Measurements from ENCODE around the gene SEMA3F.

Gene SEMA3F

DNA sequence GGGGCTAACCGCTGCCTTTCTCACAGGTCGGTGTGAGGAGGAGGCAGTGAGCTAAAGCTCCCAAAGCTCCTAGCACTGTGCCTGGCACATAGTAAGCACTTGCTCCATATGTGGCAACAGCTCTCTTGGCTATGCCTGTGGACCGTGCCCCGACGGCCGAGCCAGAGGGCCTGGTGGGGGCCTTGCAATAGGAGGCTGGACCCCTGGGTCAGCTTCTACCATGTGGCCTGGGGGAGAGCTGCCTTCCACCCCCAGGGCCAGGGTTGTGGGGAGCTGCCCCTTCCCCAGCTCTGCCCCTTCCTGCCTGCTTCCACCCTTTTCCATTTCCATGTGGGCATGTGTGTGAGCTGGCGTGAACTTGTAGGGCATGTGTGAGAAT, 19.4 kb downstream of the SEMA3F start:
- no peaks in the 10 kb centered on the region for H3K27me3 ChIP-seq (ENCODE audit: low read depth, low read length)
- H3K4me3 ChIP-seq (ENCODE audit: low read depth in 1 of 2, low read length in 2 of 2): no peak overlapping the region
- no peaks in the 10 kb centered on the region for H3K9me3 ChIP-seq (ENCODE audit: control insufficient read depth in 1 of 2, low read length in 2 of 2)
- no peak overlapping the region for H3K27ac ChIP-seq (ENCODE audit: low read length)
- no peaks in the 10 kb centered on the region for H3K4me1 ChIP-seq (ENCODE audit: control insufficient read depth in 1 of 2, insufficient read depth in 2 of 2, low read length in 2 of 2)
- no peaks in the 10 kb centered on the region for H3K36me3 ChIP-seq (ENCODE audit: control insufficient read depth in 1 of 2, insufficient read depth in 2 of 2, low read length in 2 of 2)

DNA sequence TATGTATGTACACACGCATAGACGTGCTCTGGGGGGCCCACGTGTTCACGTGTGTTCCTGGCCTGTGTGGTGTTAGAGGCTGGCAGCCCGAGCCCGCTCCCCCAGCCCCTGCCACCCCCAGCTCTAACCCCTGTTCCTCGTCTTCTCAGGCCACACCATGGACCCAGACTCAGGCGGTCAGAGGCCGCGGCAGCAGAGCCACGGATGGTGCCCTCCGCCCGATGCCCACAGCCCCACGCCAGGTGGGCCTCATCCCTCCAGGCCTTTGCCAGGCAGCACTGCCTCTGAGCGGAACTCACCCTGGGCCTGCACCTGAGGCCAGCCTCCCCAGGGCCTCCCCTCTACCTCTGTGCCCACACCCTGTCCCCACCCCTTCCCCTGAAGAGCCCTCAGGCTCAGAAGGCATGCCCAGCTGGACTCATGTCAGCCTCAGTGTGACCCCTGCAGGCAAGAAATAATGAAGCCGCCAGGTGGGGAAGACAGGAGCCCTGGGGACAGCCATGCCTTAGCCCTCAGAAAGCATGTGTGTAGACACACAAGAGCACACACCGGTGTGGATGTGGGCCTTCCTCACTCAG, 19.9 kb downstream of the SEMA3F start:
- H3K4me3 ChIP-seq (ENCODE audit: low read depth in 1 of 2, low read length in 2 of 2): no peak overlapping the region
- no peaks in the 10 kb centered on the region for H3K36me3 ChIP-seq (ENCODE audit: control insufficient read depth in 1 of 2, insufficient read depth in 2 of 2, low read length in 2 of 2)
- H3K9me3 ChIP-seq (ENCODE audit: control insufficient read depth in 1 of 2, low read length in 2 of 2): no peaks in the 10 kb centered on the region
- no peak overlapping the region for H3K27ac ChIP-seq (ENCODE audit: low read length)
- no peaks in the 10 kb centered on the region for H3K4me1 ChIP-seq (ENCODE audit: control insufficient read depth in 1 of 2, insufficient read depth in 2 of 2, low read length in 2 of 2)
- H3K27me3 ChIP-seq (ENCODE audit: low read depth, low read length): no peaks in the 10 kb centered on the region

DNA sequence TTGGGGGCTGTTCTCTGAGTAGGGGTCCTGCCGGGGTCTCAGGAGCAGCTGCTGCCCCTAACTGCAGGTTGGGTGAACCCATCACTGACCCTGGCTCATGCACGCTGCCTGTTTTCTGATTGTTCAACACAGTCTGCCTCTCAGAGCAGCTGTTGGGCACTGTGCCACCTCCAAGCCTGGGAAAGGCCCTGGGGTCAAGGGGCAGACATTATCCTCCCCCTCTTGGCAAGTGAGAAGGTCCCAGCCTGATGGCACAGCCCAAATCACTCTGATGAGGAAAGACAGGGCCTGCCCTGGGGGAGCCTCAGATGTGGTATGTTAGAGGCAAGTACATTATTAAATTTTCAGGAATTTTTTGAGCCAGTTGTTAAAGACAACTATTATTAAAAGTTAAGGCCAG, 22.2 kb downstream of the SEMA3F start:
- Histone ChIP-seq H3K27ac (ENCODE audit: low read length) (no peak overlapping the region), H3K4me3 (ENCODE audit: low read depth in 1 of 2, low read length in 2 of 2) (no peak overlapping the region), H3K4me1 (ENCODE audit: control insufficient read depth in 1 of 2, insufficient read depth in 2 of 2, low read length in 2 of 2) (no peaks in the 10 kb centered on the region), H3K27me3 (ENCODE audit: low read depth, low read length) (no peaks in the 10 kb centered on the region), H3K9me3 (ENCODE audit: control insufficient read depth in 1 of 2, low read length in 2 of 2) (no peaks in the 10 kb centered on the region), H3K36me3 (ENCODE audit: control insufficient read depth in 1 of 2, insufficient read depth in 2 of 2, low read length in 2 of 2) (no peaks in the 10 kb centered on the region)

DNA sequence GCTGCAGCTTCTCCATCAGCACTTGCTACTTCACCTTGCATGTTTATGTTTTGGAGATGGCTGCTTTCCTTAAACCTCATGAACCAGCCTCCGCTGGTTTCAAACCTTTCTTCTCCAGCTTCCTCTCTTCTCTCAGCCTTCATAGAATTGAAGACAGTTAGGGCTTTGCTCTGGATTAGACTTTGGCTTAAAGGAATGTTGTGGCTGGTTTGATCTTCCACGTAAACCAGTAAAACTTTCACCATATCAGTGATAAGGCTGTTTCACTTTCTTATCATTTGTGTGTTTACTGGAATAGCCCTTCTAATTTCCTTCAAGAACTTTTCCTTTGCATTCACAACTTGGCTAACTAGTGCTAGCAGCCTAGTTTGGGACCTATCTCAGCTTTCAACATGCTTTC, 24.6 kb downstream of the SEMA3F start:
- no peak overlapping the region for H3K4me3 ChIP-seq (ENCODE audit: low read depth in 1 of 2, low read length in 2 of 2)
- H3K27ac ChIP-seq (ENCODE audit: low read length): no peak overlapping the region
- H3K36me3 ChIP-seq (ENCODE audit: control insufficient read depth in 1 of 2, insufficient read depth in 2 of 2, low read length in 2 of 2): no peaks in the 10 kb centered on the region
- H3K4me1 ChIP-seq (ENCODE audit: control insufficient read depth in 1 of 2, insufficient read depth in 2 of 2, low read length in 2 of 2): no peaks in the 10 kb centered on the region
- H3K9me3 ChIP-seq (ENCODE audit: control insufficient read depth in 1 of 2, low read length in 2 of 2): no peaks in the 10 kb centered on the region
- H3K27me3 ChIP-seq (ENCODE audit: low read depth, low read length): no peaks in the 10 kb centered on the region

DNA sequence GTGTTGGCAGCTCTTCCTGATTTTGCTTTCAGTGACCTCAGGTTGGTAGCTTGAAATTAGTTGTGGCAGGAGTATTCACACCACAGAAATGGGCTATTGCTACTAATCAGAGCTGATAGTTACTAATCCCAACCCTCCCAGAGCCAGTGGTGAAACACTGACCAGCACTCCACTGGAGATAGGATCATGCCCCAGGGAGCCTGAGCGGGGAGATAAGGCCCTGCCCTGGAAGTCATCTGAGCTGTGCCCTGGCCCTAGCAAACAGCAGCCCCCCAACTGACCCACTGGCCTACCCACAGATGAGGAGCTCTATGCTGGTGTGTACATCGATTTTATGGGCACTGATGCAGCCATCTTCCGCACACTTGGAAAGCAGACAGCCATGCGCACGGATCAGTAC, 26.9 kb downstream of the SEMA3F start:
- no peak overlapping the region for H3K27ac ChIP-seq (ENCODE audit: low read length)
- H3K4me3 ChIP-seq (ENCODE audit: low read depth in 1 of 2, low read length in 2 of 2): no peak overlapping the region
- no peaks in the 10 kb centered on the region for H3K9me3 ChIP-seq (ENCODE audit: control insufficient read depth in 1 of 2, low read length in 2 of 2)
- no peaks in the 10 kb centered on the region for H3K27me3 ChIP-seq (ENCODE audit: low read depth, low read length)
- no peaks in the 10 kb centered on the region for H3K4me1 ChIP-seq (ENCODE audit: control insufficient read depth in 1 of 2, insufficient read depth in 2 of 2, low read length in 2 of 2)
- no peaks in the 10 kb centered on the region for H3K36me3 ChIP-seq (ENCODE audit: control insufficient read depth in 1 of 2, insufficient read depth in 2 of 2, low read length in 2 of 2)

DNA sequence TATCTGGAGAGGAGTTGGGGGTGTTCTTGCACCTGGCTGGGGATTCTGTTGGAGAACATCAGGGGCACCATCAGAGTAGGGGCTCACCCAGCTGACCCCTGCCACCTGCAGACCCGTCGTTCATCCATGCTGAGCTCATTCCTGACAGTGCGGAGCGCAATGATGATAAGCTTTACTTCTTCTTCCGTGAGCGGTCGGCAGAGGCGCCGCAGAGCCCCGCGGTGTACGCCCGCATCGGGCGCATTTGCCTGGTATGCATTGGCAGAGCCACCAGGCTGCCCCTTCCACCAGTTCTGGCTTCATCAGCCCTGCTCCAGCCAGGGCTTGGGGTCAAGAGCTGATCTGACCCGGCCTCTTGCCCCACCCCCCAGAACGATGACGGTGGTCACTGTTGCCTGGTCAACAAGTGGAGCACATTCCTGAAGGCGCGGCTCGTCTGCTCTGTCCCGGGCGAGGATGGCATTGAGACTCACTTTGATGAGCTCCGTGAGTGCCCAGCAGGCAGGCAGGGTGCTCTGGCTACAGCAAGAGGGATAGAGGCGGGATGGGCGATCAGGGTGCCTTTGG, 27.5 kb downstream of the SEMA3F start:
- H3K27ac ChIP-seq (ENCODE audit: low read length): no peak overlapping the region
- H3K36me3 ChIP-seq (ENCODE audit: control insufficient read depth in 1 of 2, insufficient read depth in 2 of 2, low read length in 2 of 2): no peaks in the 10 kb centered on the region

DNA sequence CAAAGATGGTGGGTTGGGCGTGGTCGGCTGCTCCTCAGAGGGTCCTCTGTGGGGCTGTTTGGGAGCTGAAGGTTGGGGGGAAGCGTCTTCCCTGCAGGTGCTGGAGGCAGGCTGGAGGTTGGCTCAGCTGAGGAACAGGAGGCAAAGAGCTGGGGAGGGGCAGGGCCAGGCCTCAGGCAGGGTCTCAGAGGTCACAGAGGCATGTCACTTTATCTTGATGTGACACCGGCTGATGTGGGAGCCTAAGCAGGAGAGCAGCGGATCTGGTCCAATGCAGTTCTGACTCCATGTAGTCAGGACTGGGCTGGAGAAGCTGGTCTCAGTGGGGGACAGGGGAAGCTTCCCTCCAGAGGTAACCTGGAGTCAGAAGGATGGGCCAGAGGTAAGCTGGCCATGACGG, 28.6 kb downstream of the SEMA3F start:
- no peaks in the 10 kb centered on the region for H3K4me1 ChIP-seq (ENCODE audit: control insufficient read depth in 1 of 2, insufficient read depth in 2 of 2, low read length in 2 of 2)
- H3K27ac ChIP-seq (ENCODE audit: low read length): no peak overlapping the region
- no peaks in the 10 kb centered on the region for H3K27me3 ChIP-seq (ENCODE audit: low read depth, low read length)
- H3K36me3 ChIP-seq (ENCODE audit: control insufficient read depth in 1 of 2, insufficient read depth in 2 of 2, low read length in 2 of 2): no peaks in the 10 kb centered on the region
- H3K4me3 ChIP-seq (ENCODE audit: low read depth in 1 of 2, low read length in 2 of 2): no peak overlapping the region
- H3K9me3 ChIP-seq (ENCODE audit: control insufficient read depth in 1 of 2, low read length in 2 of 2): no peaks in the 10 kb centered on the region

More for the DNA sequence above, 27.5 kb downstream of the SEMA3F start:
- Histone ChIP-seq H3K27me3 (ENCODE audit: low read depth, low read length) (no peaks in the 10 kb centered on the region), H3K4me1 (ENCODE audit: control insufficient read depth in 1 of 2, insufficient read depth in 2 of 2, low read length in 2 of 2) (no peaks in the 10 kb centered on the region), H3K9me3 (ENCODE audit: control insufficient read depth in 1 of 2, low read length in 2 of 2) (no peaks in the 10 kb centered on the region), H3K4me3 (ENCODE audit: low read depth in 1 of 2, low read length in 2 of 2) (no peak overlapping the region)

DNA sequence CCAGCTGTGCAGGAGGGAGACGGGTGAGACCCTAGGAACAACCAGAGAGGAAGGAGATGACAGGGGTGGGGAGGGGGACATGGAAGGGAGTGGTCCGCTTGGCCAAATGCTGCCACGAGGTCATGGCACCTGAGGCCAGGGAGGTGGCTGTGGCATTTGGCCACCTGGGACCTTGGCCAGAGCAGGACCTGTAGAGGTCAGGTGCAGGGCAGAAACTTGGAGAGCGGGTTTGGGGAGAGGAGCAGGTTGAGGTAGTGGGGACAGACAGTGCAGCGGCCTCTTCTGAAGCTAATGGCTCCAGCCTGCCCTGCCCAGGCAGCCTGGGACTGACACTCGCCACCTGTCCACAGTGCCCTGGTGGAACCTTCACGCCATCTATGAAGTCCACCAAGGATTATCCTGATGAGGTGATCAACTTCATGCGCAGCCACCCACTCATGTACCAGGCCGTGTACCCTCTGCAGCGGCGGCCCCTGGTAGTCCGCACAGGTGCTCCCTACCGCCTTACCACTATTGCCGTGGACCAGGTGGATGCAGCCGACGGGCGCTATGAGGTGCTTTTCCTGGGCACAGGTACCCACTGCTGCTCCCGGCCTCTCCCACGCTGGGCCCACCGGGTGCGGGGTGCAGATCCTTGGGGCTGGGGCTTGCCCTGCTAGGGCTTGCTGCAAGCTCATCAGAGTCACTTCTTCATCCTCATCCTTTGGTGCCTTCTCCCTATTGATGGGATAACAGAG, 29.3 kb downstream of the SEMA3F start:
- Histone ChIP-seq H3K4me3 (ENCODE audit: low read depth in 1 of 2, low read length in 2 of 2) (no peak overlapping the region), H3K27me3 (ENCODE audit: low read depth, low read length) (no peaks in the 10 kb centered on the region), H3K4me1 (ENCODE audit: control insufficient read depth in 1 of 2, insufficient read depth in 2 of 2, low read length in 2 of 2) (peaks cover 0 to 4% of the 10 kb centered on the region in 2 donors), H3K27ac (ENCODE audit: low read length) (no peak overlapping the region), H3K9me3 (ENCODE audit: control insufficient read depth in 1 of 2, low read length in 2 of 2) (no peaks in the 10 kb centered on the region), H3K36me3 (ENCODE audit: control insufficient read depth in 1 of 2, insufficient read depth in 2 of 2, low read length in 2 of 2) (no peaks in the 10 kb centered on the region)

DNA sequence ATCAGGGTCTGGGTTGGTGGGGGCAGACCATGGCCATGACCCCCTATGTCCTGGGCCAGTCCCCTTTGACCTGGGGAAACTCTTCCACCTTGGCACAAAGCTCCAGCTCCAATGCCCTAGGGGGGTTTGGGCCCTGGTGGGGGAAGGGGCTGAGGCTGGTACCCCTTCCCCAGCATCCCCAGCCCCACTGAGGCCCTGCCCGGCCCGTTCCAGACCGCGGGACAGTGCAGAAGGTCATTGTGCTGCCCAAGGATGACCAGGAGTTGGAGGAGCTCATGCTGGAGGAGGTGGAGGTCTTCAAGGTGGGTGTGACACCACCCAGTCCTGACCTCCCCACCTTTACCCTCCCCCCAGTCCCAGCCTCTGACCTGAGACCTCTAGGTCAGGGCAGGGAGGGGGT, 30.1 kb downstream of the SEMA3F start:
- Histone ChIP-seq H3K36me3 (ENCODE audit: control insufficient read depth in 1 of 2, insufficient read depth in 2 of 2, low read length in 2 of 2) (no peaks in the 10 kb centered on the region), H3K9me3 (ENCODE audit: control insufficient read depth in 1 of 2, low read length in 2 of 2) (no peaks in the 10 kb centered on the region), H3K27ac (ENCODE audit: low read length) (no peak overlapping the region), H3K4me3 (ENCODE audit: low read depth in 1 of 2, low read length in 2 of 2) (no peak overlapping the region), H3K27me3 (ENCODE audit: low read depth, low read length) (no peaks in the 10 kb centered on the region), H3K4me1 (ENCODE audit: control insufficient read depth in 1 of 2, insufficient read depth in 2 of 2, low read length in 2 of 2) (peaks cover 0 to 4% of the 10 kb centered on the region in 2 donors)

DNA sequence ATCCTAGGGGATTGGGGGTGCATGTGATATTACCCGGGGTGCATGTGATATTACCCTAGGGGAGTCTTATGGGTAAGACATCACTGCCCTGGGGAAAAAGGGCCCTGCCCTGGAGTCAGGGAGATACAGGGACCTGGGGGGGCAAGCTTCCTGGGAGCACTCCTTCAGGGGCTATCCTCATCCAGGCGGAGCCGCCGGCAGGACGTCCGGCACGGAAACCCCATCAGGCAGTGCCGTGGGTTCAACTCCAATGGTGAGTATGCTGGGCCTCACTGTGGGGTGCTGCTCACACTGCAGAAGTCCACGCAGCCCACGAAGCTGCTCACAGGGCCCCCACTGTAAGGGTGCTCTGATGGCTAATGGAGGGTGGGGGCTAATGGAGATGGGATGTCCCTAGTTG, 31.0 kb downstream of the SEMA3F start:
- Histone ChIP-seq H3K4me3 (ENCODE audit: low read depth in 1 of 2, low read length in 2 of 2) (no peak overlapping the region), H3K36me3 (ENCODE audit: control insufficient read depth in 1 of 2, insufficient read depth in 2 of 2, low read length in 2 of 2) (no peaks in the 10 kb centered on the region), H3K27ac (ENCODE audit: low read length) (no peak overlapping the region), H3K4me1 (ENCODE audit: control insufficient read depth in 1 of 2, insufficient read depth in 2 of 2, low read length in 2 of 2) (peaks cover 0 to 4% of the 10 kb centered on the region in 2 donors), H3K9me3 (ENCODE audit: control insufficient read depth in 1 of 2, low read length in 2 of 2) (no peaks in the 10 kb centered on the region), H3K27me3 (ENCODE audit: low read depth, low read length) (no peaks in the 10 kb centered on the region)

DNA sequence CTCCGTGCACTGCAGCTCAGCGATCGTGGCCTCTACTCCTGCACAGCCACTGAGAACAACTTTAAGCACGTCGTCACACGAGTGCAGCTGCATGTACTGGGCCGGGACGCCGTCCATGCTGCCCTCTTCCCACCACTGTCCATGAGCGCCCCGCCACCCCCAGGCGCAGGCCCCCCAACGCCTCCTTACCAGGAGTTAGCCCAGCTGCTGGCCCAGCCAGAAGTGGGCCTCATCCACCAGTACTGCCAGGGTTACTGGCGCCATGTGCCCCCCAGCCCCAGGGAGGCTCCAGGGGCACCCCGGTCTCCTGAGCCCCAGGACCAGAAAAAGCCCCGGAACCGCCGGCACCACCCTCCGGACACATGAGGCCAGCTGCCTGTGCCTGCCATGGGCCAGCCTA, 32.6 kb downstream of the SEMA3F start:
- H3K9me3 ChIP-seq (ENCODE audit: control insufficient read depth in 1 of 2, low read length in 2 of 2): no peaks in the 10 kb centered on the region
- H3K4me3 ChIP-seq (ENCODE audit: low read depth in 1 of 2, low read length in 2 of 2): no peak overlapping the region
- peaks cover 0 to 4% of the 10 kb centered on the region in 2 donors for H3K4me1 ChIP-seq (ENCODE audit: control insufficient read depth in 1 of 2, insufficient read depth in 2 of 2, low read length in 2 of 2)
- no peak overlapping the region for H3K27ac ChIP-seq (ENCODE audit: low read length)
- peaks cover under 1% of the 10 kb centered on the region for H3K27me3 ChIP-seq (ENCODE audit: low read depth, low read length)
- H3K36me3 ChIP-seq (ENCODE audit: control insufficient read depth in 1 of 2, insufficient read depth in 2 of 2, low read length in 2 of 2): no peaks in the 10 kb centered on the region

Measured in muscle layer of duodenum (tissue), 2 donors.